HG02870 (cell line): ENCODE results near the gene PIK3CB.
"Not testable (repeated sequence)": the region's sequence is repeated elsewhere in the genome, so short reads cannot be mapped to it uniquely, and the experiment has no call there.

Source experiments
- ATAC-seq: cut with Tn5 transposase; IDR thresholded peaks from one replicate; pipeline ENCODE4 v1.9.1; 2021; ENCODE audit warnings: mild to moderate bottlenecking, moderate library complexity; ENCODE audit not compliant: unreplicated experiment

Gene PIK3CB

DNA sequence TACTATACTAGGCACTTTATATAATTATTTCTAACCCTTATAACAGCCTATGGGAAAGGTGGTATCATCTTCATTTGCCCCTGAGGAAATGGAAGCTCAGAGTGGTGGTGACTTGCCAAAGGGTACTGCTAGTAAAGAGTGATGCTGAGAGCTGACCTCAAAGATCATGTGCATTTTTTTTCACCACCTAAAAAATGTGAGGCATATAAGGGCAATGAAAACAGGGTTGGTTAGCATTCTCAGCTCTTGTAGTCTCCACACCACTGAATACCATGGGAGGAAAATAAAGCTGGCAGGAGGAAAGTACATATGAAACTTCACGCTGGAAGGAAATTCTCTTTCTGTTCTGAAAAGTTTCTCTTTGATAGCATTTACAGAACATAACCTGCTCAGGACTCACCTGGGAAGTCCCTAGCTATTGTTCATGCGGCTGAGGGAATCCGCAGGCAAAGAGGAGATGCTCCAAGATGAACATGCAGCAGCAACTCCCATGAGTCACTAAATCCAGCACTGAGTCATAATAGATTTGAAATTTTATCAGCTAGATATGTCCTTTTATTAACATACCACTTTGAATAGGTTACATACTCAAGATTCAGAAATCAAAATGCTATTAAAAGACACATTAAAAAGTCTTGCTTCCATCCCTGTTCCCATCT lies 208.9 kb downstream of the PIK3CB start:
- ATAC-seq, result no peak

DNA sequence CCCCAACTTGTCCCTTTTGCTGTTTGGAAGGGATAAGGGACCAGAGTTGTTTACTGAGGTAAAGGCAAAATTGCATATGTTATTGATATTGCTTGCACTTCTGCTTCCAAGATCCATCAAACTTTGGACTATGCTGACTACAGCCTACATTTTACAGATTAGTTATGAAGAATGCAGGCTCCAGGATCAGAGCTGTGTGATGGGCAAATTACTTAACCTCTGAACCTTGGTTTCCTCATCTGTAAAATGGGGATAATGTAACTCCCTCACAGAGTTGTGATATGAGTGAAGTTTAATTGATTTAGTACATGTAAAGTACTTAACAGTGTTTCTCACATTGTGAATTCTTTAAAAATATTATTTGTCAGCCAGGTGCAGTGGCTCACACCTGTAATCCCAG lies 210.2 kb downstream of the PIK3CB start:
- no peak for ATAC-seq

- ATAC-seq, result no peak
Observed at GRCh38 chr3:138620431-138620830, 214.3 kb downstream of the PIK3CB start.

DNA sequence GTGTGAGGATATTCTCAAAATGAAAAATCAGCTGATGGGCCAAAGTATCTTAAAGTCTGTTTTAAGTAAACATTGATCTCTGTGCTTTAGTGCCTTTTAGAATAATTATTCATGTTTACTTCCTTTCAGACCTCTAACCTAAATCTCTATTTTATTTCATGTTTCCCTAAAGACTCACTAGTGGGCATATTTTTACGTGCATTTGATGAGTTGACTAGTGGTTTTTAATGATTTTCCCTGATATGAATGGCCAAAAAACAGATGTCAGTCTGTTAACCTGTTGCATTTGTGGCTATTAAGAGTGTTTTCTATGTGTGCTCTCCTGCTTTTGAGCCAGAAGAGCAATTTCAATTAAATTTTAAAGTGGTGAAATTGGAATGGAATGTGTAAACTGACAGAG lies 219.3 kb downstream of the PIK3CB start:
- ATAC-seq, result no peak

DNA sequence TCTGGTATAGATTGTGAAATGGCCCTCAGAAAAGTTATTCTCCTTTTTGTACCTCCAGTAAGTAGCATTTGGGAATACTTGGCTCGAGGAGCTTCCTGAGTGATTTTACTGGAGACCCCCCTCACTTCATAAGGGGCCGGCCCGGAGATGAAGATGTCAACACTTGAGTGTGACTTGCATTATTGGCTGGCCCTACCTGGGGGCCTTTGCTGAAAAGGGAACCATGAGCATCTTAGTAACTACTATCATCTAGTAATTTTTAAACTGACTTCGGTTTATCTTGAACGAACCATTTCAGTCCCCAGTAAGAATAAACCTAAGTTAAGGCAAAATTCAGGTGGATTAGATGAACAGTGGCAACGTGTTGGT lies 224.8 kb downstream of the PIK3CB start:
- ATAC-seq, result no peak

DNA sequence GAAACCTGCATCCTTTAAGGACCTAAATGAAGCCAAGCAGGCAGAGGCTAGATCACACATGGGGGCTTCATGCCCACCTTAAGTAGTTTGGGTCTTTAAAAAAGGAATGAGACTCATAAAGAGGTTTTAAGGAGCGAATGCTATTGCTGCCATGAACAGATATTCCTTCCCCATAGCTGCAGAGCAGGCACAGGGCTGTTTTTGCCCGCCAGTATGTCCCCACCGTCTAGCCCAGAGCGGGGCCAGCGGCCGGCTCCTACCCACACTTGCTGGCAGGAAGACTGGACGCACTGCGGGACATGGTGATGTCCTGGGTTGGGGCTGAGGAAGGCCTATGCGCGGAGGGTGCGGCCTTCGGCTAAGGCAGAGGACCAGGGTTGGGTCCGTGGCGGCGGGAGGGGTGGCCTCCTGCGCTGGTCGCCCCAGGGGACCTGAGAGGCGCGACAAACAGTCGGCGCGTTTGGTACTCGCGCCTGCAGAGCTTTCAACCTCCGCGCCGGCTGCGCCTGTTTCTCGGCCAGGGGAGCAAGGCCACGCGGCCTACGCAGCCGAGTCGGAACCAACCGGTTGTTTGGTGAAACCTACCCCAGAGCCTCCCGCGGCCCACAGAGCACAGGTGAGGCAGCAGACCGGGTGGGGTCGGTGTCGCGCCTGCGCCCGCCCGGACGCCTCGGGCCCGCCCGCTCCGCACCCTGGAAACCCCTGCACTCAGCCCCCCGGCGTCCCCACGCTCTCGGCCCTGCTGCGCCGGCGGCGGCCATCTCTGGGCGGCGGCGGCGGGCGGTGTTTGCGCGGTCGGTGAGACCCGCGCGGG lies 226.2 kb downstream of the PIK3CB start, which contains the start of gene FAIM:
Gene FAIM (plus strand): TSS at position 450 of the 814 bp plus-strand sequence. CDS start 10,956 bp downstream, outside the sequence.
- ATAC-seq, result peak; percentile 69

GRCh38 chr3:138604106-138604595 lies 230.6 kb downstream of the PIK3CB start:
- not testable (repeated sequence) for ATAC-seq
